H1 (cell line): ENCODE measurements around the gene ZNF618. TPM values are rescaled to one million over a fixed set of nuclear protein-coding genes. Genes with fewer than 3 reads are reported as not detected.

ENCODE experiments used
- CTCF ChIA-PET: fragments of 300-600 bp; sonication (Branson Sonifier 250); formaldehyde crosslinking; loops from one replicate; lab custom pipeline; 2021; ENCODE audit not compliant: partially characterized antibody; lab: Charles Lee
- POLR2A ChIA-PET: fragments of 300-600 bp; sonication (Branson Sonifier 250); formaldehyde crosslinking; loops from one replicate; lab custom pipeline; 2021; ENCODE audit warnings: inconsistent platforms; ENCODE audit not compliant: partially characterized antibody; lab: Charles Lee
- DNase-seq, 2 experiments: peaks; one replicate each; pipeline versions ENCODE4 v3.0.0 to v3.0.0-alpha.2; 2010 to 2022; ENCODE audit warnings: low spot score in 2 of 2, low read depth in 1 of 2, mixed read lengths in 1 of 2
- FAIRE-seq: peaks from 2 replicates; lab custom pipeline; 2011; peaks lifted over from hg19 to GRCh38; lab: Jason Lieb, UNC
- H2AFZ ChIP-seq: 2 replicates; pipeline ENCODE4 v1.8.1; 2012; ENCODE audit warnings: low read length, inconsistent platforms
- H2AK5ac ChIP-seq: 2 replicates; pipeline ENCODE4 v1.6.1; 2013; ENCODE audit warnings: low read depth, low read length
- H2BK120ac ChIP-seq: replicated peaks from 2 replicates; pipeline ENCODE3; 2013; ENCODE audit warnings: low read depth, low read length, inconsistent platforms
- H2BK12ac ChIP-seq: 2 replicates; pipeline ENCODE4 v1.6.1; 2013; ENCODE audit warnings: low read depth, low read length
- H2BK15ac ChIP-seq: 2 replicates; pipeline ENCODE4 v1.6.1; 2013; ENCODE audit warnings: low read length
- H2BK20ac ChIP-seq: 2 replicates; pipeline ENCODE4 v1.6.1; 2013; ENCODE audit warnings: low read length
- H2BK5ac ChIP-seq: 2 replicates; pipeline ENCODE4 v1.6.1; 2013; ENCODE audit warnings: low read depth, low read length
- H3K14ac ChIP-seq: 2 replicates; pipeline ENCODE4 v1.6.1; 2013; ENCODE audit warnings: inconsistent platforms; ENCODE audit not compliant: insufficient read length
- H3K18ac ChIP-seq: 2 replicates; pipeline ENCODE4 v1.6.1; 2013; ENCODE audit warnings: low read length; ENCODE audit errors: extremely low read depth
- H3K23ac ChIP-seq: 2 replicates; pipeline ENCODE4 v1.6.1; 2013; ENCODE audit warnings: inconsistent platforms; ENCODE audit not compliant: insufficient read length
- H3K23me2 ChIP-seq: 2 replicates; pipeline ENCODE4 v1.6.1; 2013; ENCODE audit warnings: low read depth, low read length
- H3K27ac ChIP-seq: 2 replicates; pipeline ENCODE4 v1.6.1; 2011; ENCODE audit warnings: low read depth, low read length, inconsistent platforms
- H3K27me3 ChIP-seq, 4 experiments: replicated peaks in 1 of 4; 1 replicate in 1 of 4; 2 replicates in 3 of 4; pipeline versions ENCODE4 v1.6.1 to v1.8.1; 2011 to 2013; ENCODE audit warnings: low read length in 3 of 4, mild to moderate bottlenecking in 3 of 4, inconsistent platforms in 2 of 4, mixed read lengths in 2 of 4, moderate library complexity in 1 of 4; ENCODE audit not compliant: control insufficient read depth in 3 of 4, insufficient read depth in 3 of 4; ENCODE audit errors: extremely low read depth in 1 of 4
- H3K36me3 ChIP-seq, 4 experiments: 2 replicates each; pipeline versions ENCODE4 v1.6.1 to v1.8.1; 2011 to 2013; ENCODE audit warnings: mild to moderate bottlenecking in 4 of 4, low read length in 3 of 4, moderate library complexity in 2 of 4, control low read depth in 1 of 4, inconsistent platforms in 1 of 4; ENCODE audit not compliant: insufficient read depth in 4 of 4, control insufficient read depth in 2 of 4
- H3K4ac ChIP-seq: replicated peaks from 2 replicates; pipeline ENCODE3; 2013; ENCODE audit warnings: low read length, low read depth, mixed read lengths, inconsistent platforms; ENCODE audit not compliant: insufficient read length
- H3K4me1 ChIP-seq, 4 experiments: replicated peaks in 1 of 4; 1 replicate in 1 of 4; 2 replicates in 3 of 4; pipeline versions ENCODE4 v1.6.1 to v1.8.1; 2011 to 2013; ENCODE audit warnings: low read length in 3 of 4, inconsistent platforms in 2 of 4, mixed read lengths in 1 of 4; ENCODE audit not compliant: insufficient read depth in 4 of 4, control insufficient read depth in 3 of 4
- H3K4me2 ChIP-seq, 2 experiments: 2 replicates each; pipeline versions ENCODE4 v1.6.1 to v1.8.1; 2011 to 2013; ENCODE audit warnings: low read depth in 2 of 2, low read length in 2 of 2, control low read depth in 1 of 2, inconsistent platforms in 1 of 2, mild to moderate bottlenecking in 1 of 2; ENCODE audit not compliant: insufficient read depth in 1 of 2
- H3K4me3 ChIP-seq, 4 experiments: fragments of 200-600, 300-600 bp in 1 of 4; sonication (generic), shearing (Covaris generic), sonication (Bioruptor Twin) in 1 of 4; 2 replicates each; pipeline versions ENCODE4 v1.5.1 to v1.8.1; 2011 to 2016; ENCODE audit warnings: low read length in 4 of 4, low read depth in 3 of 4, control low read depth in 2 of 4, inconsistent platforms in 2 of 4, mild to moderate bottlenecking in 2 of 4, mixed read lengths in 1 of 4, moderate library complexity in 1 of 4; ENCODE audit not compliant: insufficient read depth in 2 of 4; ENCODE audit errors: extremely low read depth in 1 of 4
- H3K56ac ChIP-seq: replicated peaks from 2 replicates; pipeline ENCODE3; 2013; ENCODE audit warnings: low read depth, mild to moderate bottlenecking, mixed read lengths, low read length, inconsistent platforms; ENCODE audit not compliant: insufficient read length
- H3K79me1 ChIP-seq: 2 replicates; pipeline ENCODE4 v1.6.1; 2013; ENCODE audit warnings: low read depth, low read length, control low read depth
- H3K79me2 ChIP-seq, 2 experiments: 2 replicates each; pipeline versions ENCODE4 v1.6.1 to v1.8.1; 2012 to 2013; ENCODE audit warnings: low read length in 2 of 2, mild to moderate bottlenecking in 2 of 2, inconsistent platforms in 1 of 2; ENCODE audit not compliant: insufficient read depth in 2 of 2, control insufficient read depth in 1 of 2
- H3K9ac ChIP-seq, 4 experiments: replicated peaks in 1 of 4; 1 replicate in 1 of 4; 2 replicates in 3 of 4; pipeline versions ENCODE4 v1.6.1 to v1.8.1; 2011 to 2013; ENCODE audit warnings: low read depth in 3 of 4, low read length in 3 of 4, control low read depth in 2 of 4, mild to moderate bottlenecking in 2 of 4, moderate library complexity in 2 of 4, inconsistent platforms in 1 of 4; ENCODE audit errors: extremely low read depth in 1 of 4
- H3K9me3 ChIP-seq, 2 experiments: 2 replicates each; pipeline versions ENCODE4 v1.6.1 to v1.8.1; 2012 to 2013; ENCODE audit warnings: mild to moderate bottlenecking in 2 of 2, moderate library complexity in 2 of 2, control low read depth in 1 of 2, inconsistent platforms in 1 of 2, low read depth in 1 of 2, low read length in 1 of 2, mixed read lengths in 1 of 2; ENCODE audit not compliant: insufficient read depth in 2 of 2
- H4K20me1 ChIP-seq, 2 experiments: replicated peaks in 1 of 2; 2 replicates each; pipeline versions ENCODE3 to v1.8.1; 2011 to 2013; ENCODE audit warnings: inconsistent platforms in 2 of 2, low read length in 2 of 2, mild to moderate bottlenecking in 1 of 2; ENCODE audit not compliant: insufficient read depth in 2 of 2, control insufficient read depth in 1 of 2
- H4K5ac ChIP-seq: 2 replicates; pipeline ENCODE4 v1.6.1; 2013; ENCODE audit warnings: low read length, low read depth, mixed read lengths, inconsistent platforms; ENCODE audit not compliant: insufficient read length
- H4K8ac ChIP-seq: 2 replicates; pipeline ENCODE4 v1.8.0; 2013; ENCODE audit warnings: mild to moderate bottlenecking, moderate library complexity, low read length, inconsistent platforms; ENCODE audit not compliant: insufficient read depth; ENCODE audit errors: extremely low read depth
- H4K91ac ChIP-seq: replicated peaks from 2 replicates; pipeline ENCODE3; 2013; ENCODE audit warnings: low read length, mixed read lengths, inconsistent platforms; ENCODE audit not compliant: insufficient read length
- GABPA ChIP-seq: IDR thresholded peaks from 2 replicates; pipeline ENCODE4 v1.6.1; 2011; ENCODE audit warnings: mild to moderate bottlenecking, low read length, moderate library complexity, borderline replicate concordance; ENCODE audit not compliant: insufficient read depth
- WGBS, 2 experiments: shearing (Covaris generic) in 1 of 2; methylation state at CpG; one replicate each; pipeline versions ENCODE4 v1.1.6 to v1.1.7; 2013 to 2015; ENCODE audit warnings: low lambda C conversion rate in 2 of 2, mixed read lengths in 2 of 2, inconsistent platforms in 1 of 2, low coverage in 1 of 2, missing lambda C conversion rate in 1 of 2; ENCODE audit not compliant: insufficient replicate concordance in 2 of 2, insufficient coverage in 1 of 2, insufficient read length in 1 of 2; ENCODE audit errors: extremely low coverage in 1 of 2, missing lambda C conversion rate in 1 of 2; 5-methylcytosine and 5-hydroxymethylcytosine counted together
- polyA plus RNA-seq, 7 experiments: library from polyadenylated mRNA; depleted of rRNA in 3 of 7; stranded (reverse) in 5 of 7; unstranded in 2 of 7; fragments of >200 nt in 5 of 7; fragments of 200-250 nt in 2 of 7; gene quantifications; 1 replicate in 5 of 7; 2 replicates in 1 of 7; 4 replicates in 1 of 7; pipeline versions ENCODE4 v1.2.1 to v1.2.3, GENCODE V29; 2011 to 2013; ENCODE audit warnings: missing spikeins in 2 of 7, mixed read lengths in 2 of 7
- total RNA-seq: library from RNA; stranded (reverse); fragmentation: NEBNext Ultra II Directional; extraction: Animal tissue kit (Norgen Biotek cat#: 25700); gene quantifications from 2 replicates; pipeline ENCODE4 v1.2.1, GENCODE V29; 2021
- TF ChIP-seq, protein P1 (sequence below), 3 experiments: IDR thresholded peaks; 1 replicate in 2 of 3; 2 replicates in 1 of 3; pipeline versions ENCODE4 v1.5.1 to v1.6.1; 2011; ENCODE audit warnings: low read length in 3 of 3, mild to moderate bottlenecking in 3 of 3, inconsistent platforms in 2 of 3, low read depth in 1 of 3, moderate library complexity in 1 of 3; ENCODE audit not compliant: insufficient read depth in 1 of 3; ENCODE audit errors: control extremely low read depth in 1 of 3

Gene ZNF618
- total and polyA plus RNA-seq, 2 of the 8 experiments (the other 6 are each of a cell fraction or from before 2014, with no cell fraction given), result 9.6 to 28.5 TPM

DNA sequence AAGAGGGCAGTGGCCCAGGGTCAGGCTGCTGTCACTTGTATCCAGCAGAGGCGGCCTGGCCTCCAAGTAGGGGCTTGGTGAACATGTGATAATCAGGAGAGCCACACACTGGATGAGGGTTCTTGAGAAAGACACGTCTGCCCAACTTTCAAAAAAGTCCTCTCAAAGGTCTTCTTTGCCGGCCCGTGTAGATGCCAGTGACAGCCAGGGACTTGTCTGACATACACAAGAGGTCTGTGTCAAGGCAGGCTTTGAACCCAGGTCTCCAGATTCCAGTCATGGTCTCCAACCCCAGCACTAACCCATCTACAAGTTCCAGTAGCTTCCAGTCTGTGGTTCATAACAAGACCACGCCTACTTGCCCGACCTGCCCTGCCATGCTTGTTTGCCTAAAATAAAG lies 209.9 kb downstream of the ZNF618 start:
- WGBS, 2 experiments, result 86% methylated on average over 6 of the region's 6 CpGs; no CpG with 5 or more reads in 1 of the 2 experiments
- Histone ChIP-seq H4K5ac (no peak overlapping the region), H3K4me2 (no peak overlapping the region), H3K23ac (no peak overlapping the region), H3K36me3 (no peaks in the 10 kb centered on the region), H2BK120ac (no peak overlapping the region), H3K23me2 (no peaks in the 10 kb centered on the region), H3K14ac (no peak overlapping the region), H3K27ac (no peak overlapping the region), H3K9me3 (no peaks in the 10 kb centered on the region), H2BK5ac (no peak overlapping the region), H3K27me3 (no peaks in the 10 kb centered on the region; a peak in 2 of 7 replicates), H3K4me3 (no peak overlapping the region), H4K91ac (no peak overlapping the region), H2BK20ac (no peak overlapping the region), H2BK15ac (no peak overlapping the region), H3K4ac (no peak overlapping the region), H2AK5ac (no peak overlapping the region), H4K20me1 (peaks cover 0 to 1% of the 10 kb centered on the region in 2 experiments), H2AFZ (no peak overlapping the region), H3K56ac (no peak overlapping the region), H3K4me1 (0 out of 7 replicates have a peak, but pooled peaks cover 0 to 2% (median 0%) of the 10 kb centered on the region in 4 experiments), H4K8ac (no peak overlapping the region), H3K18ac (no peak overlapping the region), H2BK12ac (no peak overlapping the region), H3K9ac (no peak overlapping the region), H3K79me1 (no peaks in the 10 kb centered on the region), H3K79me2 (no peaks in the 10 kb centered on the region)
- DNase-seq (no peak), FAIRE-seq (no peak)
- CTCF ChIA-PET, result interaction anchor here (1.0 to 10.3 kb wide), 6 partner anchors 9 to 205 kb away, joined by 4 to 144 read pairs (median 62); partner anchors contain the start of gene KIF12
- POLR2A ChIA-PET, result no interaction called here
- TF ChIP-seq, protein P1, sequence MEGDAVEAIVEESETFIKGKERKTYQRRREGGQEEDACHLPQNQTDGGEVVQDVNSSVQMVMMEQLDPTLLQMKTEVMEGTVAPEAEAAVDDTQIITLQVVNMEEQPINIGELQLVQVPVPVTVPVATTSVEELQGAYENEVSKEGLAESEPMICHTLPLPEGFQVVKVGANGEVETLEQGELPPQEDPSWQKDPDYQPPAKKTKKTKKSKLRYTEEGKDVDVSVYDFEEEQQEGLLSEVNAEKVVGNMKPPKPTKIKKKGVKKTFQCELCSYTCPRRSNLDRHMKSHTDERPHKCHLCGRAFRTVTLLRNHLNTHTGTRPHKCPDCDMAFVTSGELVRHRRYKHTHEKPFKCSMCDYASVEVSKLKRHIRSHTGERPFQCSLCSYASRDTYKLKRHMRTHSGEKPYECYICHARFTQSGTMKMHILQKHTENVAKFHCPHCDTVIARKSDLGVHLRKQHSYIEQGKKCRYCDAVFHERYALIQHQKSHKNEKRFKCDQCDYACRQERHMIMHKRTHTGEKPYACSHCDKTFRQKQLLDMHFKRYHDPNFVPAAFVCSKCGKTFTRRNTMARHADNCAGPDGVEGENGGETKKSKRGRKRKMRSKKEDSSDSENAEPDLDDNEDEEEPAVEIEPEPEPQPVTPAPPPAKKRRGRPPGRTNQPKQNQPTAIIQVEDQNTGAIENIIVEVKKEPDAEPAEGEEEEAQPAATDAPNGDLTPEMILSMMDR (IDR thresholded peaks at IDR 0.05; ENCODE audit: control extremely low read depth in 1 of 3, insufficient read depth in 1 of 3, low read depth in 1 of 3, low read length in 3 of 3), result 0 out of 4 replicates have a peak, but pooled peaks of 1 of the 3 experiments have one; percentile 1
- no peak for TF ChIP-seq GABPA
- TF ChIP-seq, all 59 proteins: peak for 1
